HG02852 (cell line): Measurements from ENCODE around the gene LTBP1.

ENCODE experiments used
- ATAC-seq: cut with Tn5 transposase; IDR thresholded peaks from one replicate; pipeline ENCODE4 v1.9.1; 2021; ENCODE audit warnings: mild to moderate bottlenecking, moderate library complexity; ENCODE audit not compliant: unreplicated experiment

LTBP1 gene

GRCh38 chr2:33072614-33073013 lies 125.9 kb downstream of the LTBP1 start:
- no peak for ATAC-seq

GRCh38 chr2:33073018-33073417 lies 126.3 kb downstream of the LTBP1 start:
- ATAC-seq: no peak

- ATAC-seq: no peak
These were observed 127.4 kb downstream of the LTBP1 start for GRCh38 chr2:33074197-33074596.

GRCh38 chr2:33077311-33077710 lies 130.6 kb downstream of the LTBP1 start:
- no peak for ATAC-seq

GRCh38 chr2:33077844-33078243 lies 131.1 kb downstream of the LTBP1 start:
- ATAC-seq: no peak

- ATAC-seq: no peak
These were observed 134.9 kb downstream of the LTBP1 start for GRCh38 chr2:33081691-33082090.

GRCh38 chr2:33083699-33084387 lies 137.1 kb downstream of the LTBP1 start:
- no peak for ATAC-seq

- ATAC-seq: no peak
These were observed 137.7 kb downstream of the LTBP1 start for GRCh38 chr2:33084433-33084832.

- ATAC-seq: no peak
These were observed 138.9 kb downstream of the LTBP1 start for GRCh38 chr2:33085646-33086045.

GRCh38 chr2:33086400-33087015 lies 139.8 kb downstream of the LTBP1 start:
- no peak for ATAC-seq

- no peak for ATAC-seq
These were observed 143.9 kb downstream of the LTBP1 start for GRCh38 chr2:33090553-33091134.

- no peak for ATAC-seq
These were observed 144.9 kb downstream of the LTBP1 start for GRCh38 chr2:33091541-33092123.

- no peak for ATAC-seq
These were observed 146.7 kb downstream of the LTBP1 start for GRCh38 chr2:33093283-33093993.

GRCh38 chr2:33094303-33094702 lies 147.6 kb downstream of the LTBP1 start:
- ATAC-seq: no peak

- ATAC-seq: no peak
These were observed 153.2 kb downstream of the LTBP1 start for GRCh38 chr2:33099989-33100388.

GRCh38 chr2:33100921-33101320 lies 154.2 kb downstream of the LTBP1 start:
- no peak for ATAC-seq

- ATAC-seq: no peak
These were observed 157.4 kb downstream of the LTBP1 start for GRCh38 chr2:33104052-33104623.

GRCh38 chr2:33104726-33105125 lies 158.0 kb downstream of the LTBP1 start:
- ATAC-seq: no peak

GRCh38 chr2:33106115-33106514 lies 159.4 kb downstream of the LTBP1 start:
- no peak for ATAC-seq

- no peak for ATAC-seq
These were observed 161.1 kb downstream of the LTBP1 start for GRCh38 chr2:33107690-33108482.
